PFSK-1 (cell line): ENCODE measurements around the gene CCDC124.

Experiments
- POLR2AphosphoS5 ChIP-seq: IDR thresholded peaks from 2 replicates; pipeline ENCODE4 v1.6.1; 2012; ENCODE audit warnings: low read depth, mild to moderate bottlenecking, control low read depth, low read length, moderate library complexity
- TAF1 ChIP-seq: IDR thresholded peaks from 2 replicates; pipeline ENCODE4 v1.6.1; 2012; ENCODE audit warnings: low read length, control low read depth, borderline replicate concordance; ENCODE audit not compliant: insufficient read depth

DNA sequence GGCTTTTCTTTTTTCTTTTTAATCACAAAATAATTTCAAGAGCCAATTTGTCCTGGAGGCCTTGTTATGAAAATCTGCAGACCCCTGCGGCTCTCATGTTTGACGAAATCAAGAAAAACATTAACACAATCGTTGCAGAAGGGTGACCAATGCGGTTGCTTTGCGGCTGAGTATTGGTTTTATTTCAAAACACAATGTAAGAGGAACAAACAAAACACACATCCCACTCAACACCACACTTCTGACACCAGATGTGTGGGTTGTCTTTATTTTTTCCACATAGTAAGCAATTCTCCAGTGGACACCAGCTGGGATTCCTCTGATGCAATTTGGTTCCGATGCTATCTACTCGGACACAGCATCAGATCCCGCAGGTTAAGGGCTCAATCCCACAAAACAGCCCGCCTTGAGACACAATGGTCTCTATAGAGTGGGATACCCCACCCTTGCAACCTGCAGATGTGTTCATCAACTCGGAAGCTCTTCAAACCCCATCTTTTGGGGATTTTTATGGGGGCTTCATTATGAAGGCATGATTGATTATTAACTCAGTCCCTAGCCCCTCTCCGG is 21.9 kb upstream of the CCDC124 start:
- TF ChIP-seq TAF1 (no peak), POLR2AphosphoS5 (no peak)
